Esophagus (tissue), 2 donors: ENCODE data around the gene FGR. TPM values are rescaled to one million over a fixed set of nuclear protein-coding genes. Genes with fewer than 3 reads are reported as not detected.

ENCODE experiments used
- H3K27ac ChIP-seq, 2 donors: one replicate each; pipeline ENCODE4 v1.5.1; 2013; ENCODE audit warnings: low read depth in 2 of 2, mild to moderate bottlenecking in 2 of 2, inconsistent platforms in 1 of 2, low read length in 1 of 2, moderate library complexity in 1 of 2
- H3K27me3 ChIP-seq, 2 donors: one replicate each; pipeline ENCODE4 v1.6.1; 2013; ENCODE audit warnings: low read length in 2 of 2, control low read depth in 1 of 2, mild to moderate bottlenecking in 1 of 2; ENCODE audit not compliant: insufficient read depth in 2 of 2, control insufficient read depth in 1 of 2
- H3K36me3 ChIP-seq, 2 donors: one replicate each; pipeline ENCODE4 v1.6.1; 2013; ENCODE audit warnings: low read length in 1 of 2; ENCODE audit not compliant: control insufficient read depth in 2 of 2, insufficient read depth in 2 of 2
- H3K4me1 ChIP-seq, 2 donors: one replicate each; pipeline ENCODE4 v1.6.1; 2013; ENCODE audit warnings: low read length in 1 of 2; ENCODE audit not compliant: control insufficient read depth in 2 of 2, insufficient read depth in 2 of 2
- H3K4me3 ChIP-seq, 2 donors: one replicate each; pipeline ENCODE4 v1.5.1; 2013; ENCODE audit warnings: low read length in 2 of 2, mild to moderate bottlenecking in 2 of 2, low read depth in 1 of 2, moderate library complexity in 1 of 2
- H3K9me3 ChIP-seq, 2 donors: one replicate each; pipeline ENCODE4 v1.6.1; 2013; ENCODE audit warnings: mild to moderate bottlenecking in 2 of 2, low read depth in 1 of 2, low read length in 1 of 2, moderate library complexity in 1 of 2; ENCODE audit not compliant: control insufficient read depth in 2 of 2, insufficient read depth in 1 of 2
- WGBS, 2 donors: extraction: QIAGEN DNeasy Blood & Tissue Kit; methylation state at CpG; one replicate each; pipeline ENCODE4 v1.1.7; 2013; 5-methylcytosine and 5-hydroxymethylcytosine counted together
- polyA plus RNA-seq, 2 donors: library from polyadenylated mRNA; stranded (reverse); fragments of 200-250 nt; gene quantifications; one replicate each; pipeline ENCODE4 v1.2.3, GENCODE V29; 2013
- donor health status: healthy with polysubstance abuse.
- donor health status: Bipolar disorder and iron deficiency.

Gene FGR
- polyA plus RNA-seq, 2 donors = 3.4 to 3.6 TPM

- H3K36me3 ChIP-seq = no peaks in the 10 kb centered on the region
- no peaks in the 10 kb centered on the region for H3K27me3 ChIP-seq
- H3K27ac ChIP-seq = no peak overlapping the region
- no peaks in the 10 kb centered on the region for H3K9me3 ChIP-seq
- H3K4me1 ChIP-seq = peaks cover 0 to 3% of the 10 kb centered on the region in 2 donors
- no peak overlapping the region for H3K4me3 ChIP-seq
- WGBS, 2 donors = 70 to 81% methylated on average over 12 of the region's 12 CpGs
Measured at GRCh38 chr1:27609618-27610240, 25.3 kb downstream of the FGR start.

GRCh38 chr1:27609210-27609555 lies 25.8 kb downstream of the FGR start:
- H3K36me3 ChIP-seq = no peaks in the 10 kb centered on the region
- H3K27me3 ChIP-seq = no peaks in the 10 kb centered on the region
- WGBS, 2 donors = 56 to 57% methylated on average over 3 of the region's 3 CpGs
- H3K27ac ChIP-seq = no peak overlapping the region
- H3K9me3 ChIP-seq = no peaks in the 10 kb centered on the region
- H3K4me1 ChIP-seq = peaks cover 0 to under 1% of the 10 kb centered on the region in 2 donors
- no peak overlapping the region for H3K4me3 ChIP-seq

- H3K36me3 ChIP-seq = no peaks in the 10 kb centered on the region
- no peaks in the 10 kb centered on the region for H3K27me3 ChIP-seq
- no peaks in the 10 kb centered on the region for H3K4me1 ChIP-seq
- peak overlapping the region in 1 of 2 donors; percentile 62 for H3K27ac ChIP-seq
- WGBS, 2 donors = 63 to 71% methylated on average over 11 of the region's 11 CpGs
- no peaks in the 10 kb centered on the region for H3K9me3 ChIP-seq
- no peak overlapping the region for H3K4me3 ChIP-seq
Measured at GRCh38 chr1:27607239-27607804, 27.7 kb downstream of the FGR start.

GRCh38 chr1:27606708-27607238 lies 28.2 kb downstream of the FGR start:
- Histone ChIP-seq H3K4me3 (no peak overlapping the region), H3K4me1 (peaks cover under 1 to 3% of the 10 kb centered on the region in 2 donors), H3K36me3 (no peaks in the 10 kb centered on the region), H3K27me3 (no peaks in the 10 kb centered on the region), H3K27ac (peak overlapping the region in 1 of 2 donors; percentile 62), H3K9me3 (no peaks in the 10 kb centered on the region)
- WGBS, 2 donors = 56 to 58% methylated on average over 3 of the region's 3 CpGs

- Histone ChIP-seq H3K27ac (peak overlapping the region in 1 of 2 donors; percentile 78), H3K4me3 (no peak overlapping the region), H3K4me1 (peaks cover 4 to 6% of the 10 kb centered on the region in 2 donors), H3K36me3 (no peaks in the 10 kb centered on the region), H3K27me3 (no peaks in the 10 kb centered on the region), H3K9me3 (no peaks in the 10 kb centered on the region)
- WGBS, 2 donors = 13 to 14% methylated on average over 11 of the region's 11 CpGs
Measured at GRCh38 chr1:27605796-27606707, 28.9 kb downstream of the FGR start.

GRCh38 chr1:27605300-27605766 lies 29.7 kb downstream of the FGR start:
- WGBS, 2 donors = 71 to 78% methylated on average over 7 of the region's 7 CpGs
- H3K4me1 ChIP-seq = peaks cover 4 to 11% of the 10 kb centered on the region in 2 donors
- H3K4me3 ChIP-seq = no peak overlapping the region
- H3K36me3 ChIP-seq = no peaks in the 10 kb centered on the region
- no peaks in the 10 kb centered on the region for H3K27me3 ChIP-seq
- no peaks in the 10 kb centered on the region for H3K9me3 ChIP-seq
- peak overlapping the region; percentile 14 to 78 for H3K27ac ChIP-seq

- H3K27ac ChIP-seq = peak overlapping the region; percentile 95 to 96
- peak overlapping the region; percentile 90 to 94 for H3K4me3 ChIP-seq
- H3K9me3 ChIP-seq = no peaks in the 10 kb centered on the region
- H3K36me3 ChIP-seq = peaks cover 0 to 3% of the 10 kb centered on the region in 2 donors
- 39 to 45% methylated on average over 18 to 21 of the region's 21 CpGs for WGBS, 2 donors
- H3K27me3 ChIP-seq = no peaks in the 10 kb centered on the region
- H3K4me1 ChIP-seq = peaks cover 4 to 16% of the 10 kb centered on the region in 2 donors
Measured at GRCh38 chr1:27604579-27605299, 30.2 kb downstream of the FGR start.

GRCh38 chr1:27603681-27604578 lies 31.1 kb downstream of the FGR start, which contains the start of gene AHDC1:
Gene AHDC1 (minus strand): TSS chr1:27604144. CDS start chr1:27552115, 52,029 bp downstream.
- no peaks in the 10 kb centered on the region for H3K9me3 ChIP-seq
- peaks cover 7 to 18% of the 10 kb centered on the region in 2 donors for H3K4me1 ChIP-seq
- H3K36me3 ChIP-seq = peaks cover 0 to 3% of the 10 kb centered on the region in 2 donors
- no peaks in the 10 kb centered on the region for H3K27me3 ChIP-seq
- H3K4me3 ChIP-seq = peak within 1 kb of the TSS; percentile 90 to 94
- H3K27ac ChIP-seq = peak within 1 kb of the TSS; percentile 95 to 96
- WGBS, 2 donors = 0 to 1% methylated on average over 74 of the region's 74 CpGs
